H1 (cell line): ENCODE data around the gene TP63. TPM values are rescaled to one million over a fixed set of nuclear protein-coding genes. Genes with fewer than 3 reads are reported as not detected.

ENCODE experiments used
- CTCF ChIA-PET: fragments of 300-600 bp; sonication (Branson Sonifier 250); formaldehyde crosslinking; loops from one replicate; lab custom pipeline; 2021; ENCODE audit not compliant: partially characterized antibody; lab: Charles Lee
- POLR2A ChIA-PET: fragments of 300-600 bp; sonication (Branson Sonifier 250); formaldehyde crosslinking; loops from one replicate; lab custom pipeline; 2021; ENCODE audit warnings: inconsistent platforms; ENCODE audit not compliant: partially characterized antibody; lab: Charles Lee
- DNase-seq, 2 experiments: peaks; one replicate each; pipeline versions ENCODE4 v3.0.0 to v3.0.0-alpha.2; 2010 to 2022; ENCODE audit warnings: low spot score in 2 of 2, low read depth in 1 of 2, mixed read lengths in 1 of 2
- FAIRE-seq: peaks from 2 replicates; lab custom pipeline; 2011; peaks lifted over from hg19 to GRCh38; lab: Jason Lieb, UNC
- H2AFZ ChIP-seq: 2 replicates; pipeline ENCODE4 v1.8.1; 2012; ENCODE audit warnings: low read length, inconsistent platforms
- H2AK5ac ChIP-seq: 2 replicates; pipeline ENCODE4 v1.6.1; 2013; ENCODE audit warnings: low read depth, low read length
- H2BK120ac ChIP-seq: replicated peaks from 2 replicates; pipeline ENCODE3; 2013; ENCODE audit warnings: low read depth, low read length, inconsistent platforms
- H2BK12ac ChIP-seq: 2 replicates; pipeline ENCODE4 v1.6.1; 2013; ENCODE audit warnings: low read depth, low read length
- H2BK15ac ChIP-seq: 2 replicates; pipeline ENCODE4 v1.6.1; 2013; ENCODE audit warnings: low read length
- H2BK20ac ChIP-seq: 2 replicates; pipeline ENCODE4 v1.6.1; 2013; ENCODE audit warnings: low read length
- H2BK5ac ChIP-seq: 2 replicates; pipeline ENCODE4 v1.6.1; 2013; ENCODE audit warnings: low read depth, low read length
- H3K14ac ChIP-seq: 2 replicates; pipeline ENCODE4 v1.6.1; 2013; ENCODE audit warnings: inconsistent platforms; ENCODE audit not compliant: insufficient read length
- H3K18ac ChIP-seq: 2 replicates; pipeline ENCODE4 v1.6.1; 2013; ENCODE audit warnings: low read length; ENCODE audit errors: extremely low read depth
- H3K23ac ChIP-seq: 2 replicates; pipeline ENCODE4 v1.6.1; 2013; ENCODE audit warnings: inconsistent platforms; ENCODE audit not compliant: insufficient read length
- H3K23me2 ChIP-seq: 2 replicates; pipeline ENCODE4 v1.6.1; 2013; ENCODE audit warnings: low read depth, low read length
- H3K27ac ChIP-seq: 2 replicates; pipeline ENCODE4 v1.6.1; 2011; ENCODE audit warnings: low read depth, low read length, inconsistent platforms
- H3K27me3 ChIP-seq, 4 experiments: replicated peaks in 1 of 4; 1 replicate in 1 of 4; 2 replicates in 3 of 4; pipeline versions ENCODE4 v1.6.1 to v1.8.1; 2011 to 2013; ENCODE audit warnings: low read length in 3 of 4, mild to moderate bottlenecking in 3 of 4, inconsistent platforms in 2 of 4, mixed read lengths in 2 of 4, moderate library complexity in 1 of 4; ENCODE audit not compliant: control insufficient read depth in 3 of 4, insufficient read depth in 3 of 4; ENCODE audit errors: extremely low read depth in 1 of 4
- H3K36me3 ChIP-seq, 4 experiments: 2 replicates each; pipeline versions ENCODE4 v1.6.1 to v1.8.1; 2011 to 2013; ENCODE audit warnings: mild to moderate bottlenecking in 4 of 4, low read length in 3 of 4, moderate library complexity in 2 of 4, control low read depth in 1 of 4, inconsistent platforms in 1 of 4; ENCODE audit not compliant: insufficient read depth in 4 of 4, control insufficient read depth in 2 of 4
- H3K4ac ChIP-seq: replicated peaks from 2 replicates; pipeline ENCODE3; 2013; ENCODE audit warnings: low read length, low read depth, mixed read lengths, inconsistent platforms; ENCODE audit not compliant: insufficient read length
- H3K4me1 ChIP-seq, 4 experiments: replicated peaks in 1 of 4; 1 replicate in 1 of 4; 2 replicates in 3 of 4; pipeline versions ENCODE4 v1.6.1 to v1.8.1; 2011 to 2013; ENCODE audit warnings: low read length in 3 of 4, inconsistent platforms in 2 of 4, mixed read lengths in 1 of 4; ENCODE audit not compliant: insufficient read depth in 4 of 4, control insufficient read depth in 3 of 4
- H3K4me2 ChIP-seq, 2 experiments: 2 replicates each; pipeline versions ENCODE4 v1.6.1 to v1.8.1; 2011 to 2013; ENCODE audit warnings: low read depth in 2 of 2, low read length in 2 of 2, control low read depth in 1 of 2, inconsistent platforms in 1 of 2, mild to moderate bottlenecking in 1 of 2; ENCODE audit not compliant: insufficient read depth in 1 of 2
- H3K4me3 ChIP-seq, 4 experiments: fragments of 200-600, 300-600 bp in 1 of 4; sonication (generic), shearing (Covaris generic), sonication (Bioruptor Twin) in 1 of 4; 2 replicates each; pipeline versions ENCODE4 v1.5.1 to v1.8.1; 2011 to 2016; ENCODE audit warnings: low read length in 4 of 4, low read depth in 3 of 4, control low read depth in 2 of 4, inconsistent platforms in 2 of 4, mild to moderate bottlenecking in 2 of 4, mixed read lengths in 1 of 4, moderate library complexity in 1 of 4; ENCODE audit not compliant: insufficient read depth in 2 of 4; ENCODE audit errors: extremely low read depth in 1 of 4
- H3K56ac ChIP-seq: replicated peaks from 2 replicates; pipeline ENCODE3; 2013; ENCODE audit warnings: low read depth, mild to moderate bottlenecking, mixed read lengths, low read length, inconsistent platforms; ENCODE audit not compliant: insufficient read length
- H3K79me1 ChIP-seq: 2 replicates; pipeline ENCODE4 v1.6.1; 2013; ENCODE audit warnings: low read depth, low read length, control low read depth
- H3K79me2 ChIP-seq, 2 experiments: 2 replicates each; pipeline versions ENCODE4 v1.6.1 to v1.8.1; 2012 to 2013; ENCODE audit warnings: low read length in 2 of 2, mild to moderate bottlenecking in 2 of 2, inconsistent platforms in 1 of 2; ENCODE audit not compliant: insufficient read depth in 2 of 2, control insufficient read depth in 1 of 2
- H3K9ac ChIP-seq, 4 experiments: replicated peaks in 1 of 4; 1 replicate in 1 of 4; 2 replicates in 3 of 4; pipeline versions ENCODE4 v1.6.1 to v1.8.1; 2011 to 2013; ENCODE audit warnings: low read depth in 3 of 4, low read length in 3 of 4, control low read depth in 2 of 4, mild to moderate bottlenecking in 2 of 4, moderate library complexity in 2 of 4, inconsistent platforms in 1 of 4; ENCODE audit errors: extremely low read depth in 1 of 4
- H3K9me3 ChIP-seq, 2 experiments: 2 replicates each; pipeline versions ENCODE4 v1.6.1 to v1.8.1; 2012 to 2013; ENCODE audit warnings: mild to moderate bottlenecking in 2 of 2, moderate library complexity in 2 of 2, control low read depth in 1 of 2, inconsistent platforms in 1 of 2, low read depth in 1 of 2, low read length in 1 of 2, mixed read lengths in 1 of 2; ENCODE audit not compliant: insufficient read depth in 2 of 2
- H4K20me1 ChIP-seq, 2 experiments: replicated peaks in 1 of 2; 2 replicates each; pipeline versions ENCODE3 to v1.8.1; 2011 to 2013; ENCODE audit warnings: inconsistent platforms in 2 of 2, low read length in 2 of 2, mild to moderate bottlenecking in 1 of 2; ENCODE audit not compliant: insufficient read depth in 2 of 2, control insufficient read depth in 1 of 2
- H4K5ac ChIP-seq: 2 replicates; pipeline ENCODE4 v1.6.1; 2013; ENCODE audit warnings: low read length, low read depth, mixed read lengths, inconsistent platforms; ENCODE audit not compliant: insufficient read length
- H4K8ac ChIP-seq: 2 replicates; pipeline ENCODE4 v1.8.0; 2013; ENCODE audit warnings: mild to moderate bottlenecking, moderate library complexity, low read length, inconsistent platforms; ENCODE audit not compliant: insufficient read depth; ENCODE audit errors: extremely low read depth
- H4K91ac ChIP-seq: replicated peaks from 2 replicates; pipeline ENCODE3; 2013; ENCODE audit warnings: low read length, mixed read lengths, inconsistent platforms; ENCODE audit not compliant: insufficient read length
- CEBPB ChIP-seq: IDR thresholded peaks from 2 replicates; pipeline ENCODE4 v1.6.1; 2012; ENCODE audit warnings: low read depth, low read length
- CHD1 ChIP-seq: IDR thresholded peaks from 2 replicates; pipeline ENCODE4 v1.6.1; 2012; ENCODE audit warnings: low read depth, low read length, improper control_type of control experiment
- WGBS, 2 experiments: shearing (Covaris generic) in 1 of 2; methylation state at CpG; one replicate each; pipeline versions ENCODE4 v1.1.6 to v1.1.7; 2013 to 2015; ENCODE audit warnings: low lambda C conversion rate in 2 of 2, mixed read lengths in 2 of 2, inconsistent platforms in 1 of 2, low coverage in 1 of 2, missing lambda C conversion rate in 1 of 2; ENCODE audit not compliant: insufficient replicate concordance in 2 of 2, insufficient coverage in 1 of 2, insufficient read length in 1 of 2; ENCODE audit errors: extremely low coverage in 1 of 2, missing lambda C conversion rate in 1 of 2; 5-methylcytosine and 5-hydroxymethylcytosine counted together
- polyA plus RNA-seq, 7 experiments: library from polyadenylated mRNA; depleted of rRNA in 3 of 7; stranded (reverse) in 5 of 7; unstranded in 2 of 7; fragments of >200 nt in 5 of 7; fragments of 200-250 nt in 2 of 7; gene quantifications; 1 replicate in 5 of 7; 2 replicates in 1 of 7; 4 replicates in 1 of 7; pipeline versions ENCODE4 v1.2.1 to v1.2.3, GENCODE V29; 2011 to 2013; ENCODE audit warnings: missing spikeins in 2 of 7, mixed read lengths in 2 of 7
- total RNA-seq: library from RNA; stranded (reverse); fragmentation: NEBNext Ultra II Directional; extraction: Animal tissue kit (Norgen Biotek cat#: 25700); gene quantifications from 2 replicates; pipeline ENCODE4 v1.2.1, GENCODE V29; 2021

The TP63 gene
- total and polyA plus RNA-seq, 2 of the 8 experiments (the other 6 are each of a cell fraction or from before 2014, with no cell fraction given), result not detected

- H4K5ac ChIP-seq, result no peak overlapping the region
- H3K4me3 ChIP-seq, result no peak overlapping the region
- H4K91ac ChIP-seq, result no peak overlapping the region
- no peak overlapping the region for H2BK15ac ChIP-seq
- no peak for TF ChIP-seq CHD1
- TF ChIP-seq CEBPB, result peak; percentile 64; the same call in 1 of the 2 replicates
- ChIA-PET POLR2A (no interaction called here), CTCF (interaction anchor here (0.6 kb wide), 1 partner anchor 562 kb away, joined by 3 read pairs; no protein-coding TSS in a partner anchor)
- H2AK5ac ChIP-seq, result no peak overlapping the region
- no peaks in the 10 kb centered on the region for H3K79me1 ChIP-seq
- H3K9ac ChIP-seq, result no peak overlapping the region
- H3K36me3 ChIP-seq, result no peaks in the 10 kb centered on the region
- H3K79me2 ChIP-seq, result no peaks in the 10 kb centered on the region
- no peak overlapping the region for H3K18ac ChIP-seq
- no peak overlapping the region for H3K23ac ChIP-seq
- FAIRE-seq (no peak), DNase-seq (no peak)
- no peak overlapping the region for H4K8ac ChIP-seq
- no peaks in the 10 kb centered on the region for H3K9me3 ChIP-seq
- no peaks in the 10 kb centered on the region for H3K4me1 ChIP-seq
- H2AFZ ChIP-seq, result no peak overlapping the region
- WGBS, 2 experiments, result 96% methylated on average over 1 of the region's 1 CpG; no CpG with 5 or more reads in 1 of the 2 experiments
- no peak overlapping the region for H3K14ac ChIP-seq
- no peak overlapping the region for H3K27ac ChIP-seq
- H2BK20ac ChIP-seq, result no peak overlapping the region
- no peak overlapping the region for H2BK12ac ChIP-seq
- no peak overlapping the region for H3K4ac ChIP-seq
- no peaks in the 10 kb centered on the region for H3K23me2 ChIP-seq
- H3K27me3 ChIP-seq, result peaks cover 0 to 1% (median 0%) of the 10 kb centered on the region in 4 experiments; a peak in 1 of 7 replicates
- no peaks in the 10 kb centered on the region for H4K20me1 ChIP-seq
- H2BK120ac ChIP-seq, result no peak overlapping the region
- no peak overlapping the region for H2BK5ac ChIP-seq
- no peak overlapping the region for H3K56ac ChIP-seq
- no peak overlapping the region for H3K4me2 ChIP-seq
These were observed 267.5 kb downstream of the TP63 start for GRCh38 chr3:189898559-189899153.
